ENCODE measurements around the gene ZNF892.

ZNF892 gene

GRCh38 chr2:95232232-95232631 lies 24.9 kb downstream of the ZNF892 start:
- ChIA-PET POLR2A (interaction anchor here (1.1 to 1.6 kb wide), 2 partner anchors 25 to 113 kb away, joined by 4 to 5 read pairs; partner anchors contain the start of gene ZNF892), CTCF (interaction anchor here (0.6 to 2.2 kb wide), 13 partner anchors 8 to 171 kb away, joined by 3 to 13 read pairs (median 4); partner anchors contain the start of gene FAHD2A)
- TF ChIP-seq BHLHE40 (IDR thresholded peaks at IDR 0.05; ENCODE audit: borderline replicate concordance), result no peak
- TF ChIP-seq SP1 (IDR thresholded peaks at IDR 0.05), result no peak
- TF ChIP-seq NFRKB (IDR thresholded peaks at IDR 0.05), result no peak
- TF ChIP-seq ARNT (IDR thresholded peaks at IDR 0.05), result no peak
- TF ChIP-seq FOXK2 (IDR thresholded peaks at IDR 0.05), result no peak
- no peak for TF ChIP-seq HDGF (IDR thresholded peaks at IDR 0.05; ENCODE audit: borderline replicate concordance)
- no peak for TF ChIP-seq LEF1 (IDR thresholded peaks at IDR 0.05; ENCODE audit: borderline replicate concordance)
- no peak for TF ChIP-seq FOXA1 (IDR thresholded peaks at IDR 0.05)
- no peak for TF ChIP-seq CTBP1 (IDR thresholded peaks at IDR 0.05; ENCODE audit: borderline replicate concordance)
- no peak for TF ChIP-seq ZNF384 (IDR thresholded peaks at IDR 0.05)
- TF ChIP-seq SUZ12 (IDR thresholded peaks at IDR 0.05), result no peak
- TF ChIP-seq L3MBTL2 (conservative IDR thresholded peaks at IDR 0.05), result no peak
- no peak for TF ChIP-seq ELF4 (IDR thresholded peaks at IDR 0.05)
- TF ChIP-seq PKNOX1 (IDR thresholded peaks at IDR 0.05), result no peak
- DNase-seq (ENCODE audit: extremely low spot score), result no peak

- ChIA-PET POLR2A (no interaction called here), CTCF (no interaction called here)
These were observed 27.0 kb downstream of the ZNF892 start for GRCh38 chr2:95234286-95234785.

GRCh38 chr2:95234816-95235215 lies 27.5 kb downstream of the ZNF892 start:
- TF ChIP-seq SP1 (IDR thresholded peaks at IDR 0.05), result no peak
- no peak for TF ChIP-seq NFRKB (IDR thresholded peaks at IDR 0.05)
- no peak for TF ChIP-seq L3MBTL2 (conservative IDR thresholded peaks at IDR 0.05)
- TF ChIP-seq FOXA1 (IDR thresholded peaks at IDR 0.05), result no peak
- no peak for TF ChIP-seq FOXK2 (IDR thresholded peaks at IDR 0.05)
- no peak for TF ChIP-seq SUZ12 (IDR thresholded peaks at IDR 0.05)
- no peak for TF ChIP-seq PKNOX1 (IDR thresholded peaks at IDR 0.05)
- TF ChIP-seq ELF4 (IDR thresholded peaks at IDR 0.05), result no peak
- no peak for TF ChIP-seq FOXM1 (IDR thresholded peaks at IDR 0.05; ENCODE audit: borderline replicate concordance)
- no peak for TF ChIP-seq TARDBP (IDR thresholded peaks at IDR 0.05)
- TF ChIP-seq CTBP1 (IDR thresholded peaks at IDR 0.05; ENCODE audit: borderline replicate concordance), result no peak
- TF ChIP-seq BHLHE40 (IDR thresholded peaks at IDR 0.05; ENCODE audit: borderline replicate concordance), result no peak
- TF ChIP-seq ZNF384 (IDR thresholded peaks at IDR 0.05), result no peak
- no peak for TF ChIP-seq LEF1 (IDR thresholded peaks at IDR 0.05; ENCODE audit: borderline replicate concordance)
- TF ChIP-seq ARNT (IDR thresholded peaks at IDR 0.05), result no peak
- no peak for TF ChIP-seq HDGF (IDR thresholded peaks at IDR 0.05; ENCODE audit: borderline replicate concordance)

More at GRCh38 chr2:95234286-95234785, 27.0 kb downstream of the ZNF892 start:
- no peak for DNase-seq (ENCODE audit: extremely low spot score)
- no peak for TF ChIP-seq FOXM1 (IDR thresholded peaks at IDR 0.05; ENCODE audit: borderline replicate concordance)
- no peak for TF ChIP-seq PKNOX1 (IDR thresholded peaks at IDR 0.05)
- TF ChIP-seq ELF4 (IDR thresholded peaks at IDR 0.05), result no peak
- no peak for TF ChIP-seq FOXK2 (IDR thresholded peaks at IDR 0.05)
- no peak for TF ChIP-seq NFRKB (IDR thresholded peaks at IDR 0.05)
- TF ChIP-seq L3MBTL2 (conservative IDR thresholded peaks at IDR 0.05), result no peak
- no peak for TF ChIP-seq TARDBP (IDR thresholded peaks at IDR 0.05)
- TF ChIP-seq ARNT (IDR thresholded peaks at IDR 0.05), result no peak
- TF ChIP-seq CTBP1 (IDR thresholded peaks at IDR 0.05; ENCODE audit: borderline replicate concordance), result no peak
- TF ChIP-seq SUZ12 (IDR thresholded peaks at IDR 0.05), result no peak
- no peak for TF ChIP-seq SP1 (IDR thresholded peaks at IDR 0.05)
- TF ChIP-seq HDGF (IDR thresholded peaks at IDR 0.05; ENCODE audit: borderline replicate concordance), result no peak
- no peak for TF ChIP-seq FOXA1 (IDR thresholded peaks at IDR 0.05)
- TF ChIP-seq LEF1 (IDR thresholded peaks at IDR 0.05; ENCODE audit: borderline replicate concordance), result no peak
- TF ChIP-seq BHLHE40 (IDR thresholded peaks at IDR 0.05; ENCODE audit: borderline replicate concordance), result no peak
- TF ChIP-seq ZNF384 (IDR thresholded peaks at IDR 0.05), result no peak

GRCh38 chr2:95238131-95238530 lies 30.8 kb downstream of the ZNF892 start:
- no peak for DNase-seq (ENCODE audit: extremely low spot score)
- no peak for TF ChIP-seq TARDBP (IDR thresholded peaks at IDR 0.05)
- TF ChIP-seq ARNT (IDR thresholded peaks at IDR 0.05), result no peak
- no peak for TF ChIP-seq FOXA1 (IDR thresholded peaks at IDR 0.05)
- no peak for TF ChIP-seq SP1 (IDR thresholded peaks at IDR 0.05)
- no peak for TF ChIP-seq FOXM1 (IDR thresholded peaks at IDR 0.05; ENCODE audit: borderline replicate concordance)
- no peak for TF ChIP-seq PKNOX1 (IDR thresholded peaks at IDR 0.05)
- no peak for TF ChIP-seq ELF4 (IDR thresholded peaks at IDR 0.05)
- no peak for TF ChIP-seq BHLHE40 (IDR thresholded peaks at IDR 0.05; ENCODE audit: borderline replicate concordance)
- TF ChIP-seq ZNF384 (IDR thresholded peaks at IDR 0.05), result no peak
- no peak for TF ChIP-seq HDGF (IDR thresholded peaks at IDR 0.05; ENCODE audit: borderline replicate concordance)
- TF ChIP-seq NFRKB (IDR thresholded peaks at IDR 0.05), result no peak
- TF ChIP-seq LEF1 (IDR thresholded peaks at IDR 0.05; ENCODE audit: borderline replicate concordance), result no peak
- TF ChIP-seq L3MBTL2 (conservative IDR thresholded peaks at IDR 0.05), result no peak
- TF ChIP-seq SUZ12 (IDR thresholded peaks at IDR 0.05), result no peak
- no peak for TF ChIP-seq FOXK2 (IDR thresholded peaks at IDR 0.05)
- ChIA-PET POLR2A (no interaction called here), CTCF (no interaction called here)

More at GRCh38 chr2:95234816-95235215, 27.5 kb downstream of the ZNF892 start:
- CTCF ChIA-PET, result no interaction called here
- POLR2A ChIA-PET, result no interaction called here
- no peak for DNase-seq (ENCODE audit: extremely low spot score)

- DNase-seq (ENCODE audit: extremely low spot score), result no peak
- ChIA-PET CTCF (no interaction called here), POLR2A (no interaction called here)
- TF ChIP-seq LEF1 (IDR thresholded peaks at IDR 0.05; ENCODE audit: borderline replicate concordance) (no peak), ZNF384 (IDR thresholded peaks at IDR 0.05) (no peak), SP1 (IDR thresholded peaks at IDR 0.05) (no peak)
These were observed 32.8 kb downstream of the ZNF892 start for GRCh38 chr2:95240091-95240490.

Data from HEK293T (cell line).